Fibroblast of pulmonary artery (primary cell): ENCODE data around the gene IGFALS.

Experiments used
- DNase-seq: peaks from one replicate; pipeline ENCODE4 v3.0.0-alpha.2; 2010; ENCODE audit warnings: low read depth
- H3K4me3 ChIP-seq: replicated peaks from 2 replicates; pipeline ENCODE4 v1.5.1; 2011; ENCODE audit warnings: low read depth, mild to moderate bottlenecking, control low read depth, low read length, moderate library complexity
- TF ChIP-seq, protein P1 (sequence below): IDR thresholded peaks from 2 replicates; pipeline ENCODE4 v1.5.1; 2011; ENCODE audit warnings: mild to moderate bottlenecking, control low read depth, low read length, inconsistent platforms; ENCODE audit errors: missing control alignments

The IGFALS gene

DNA sequence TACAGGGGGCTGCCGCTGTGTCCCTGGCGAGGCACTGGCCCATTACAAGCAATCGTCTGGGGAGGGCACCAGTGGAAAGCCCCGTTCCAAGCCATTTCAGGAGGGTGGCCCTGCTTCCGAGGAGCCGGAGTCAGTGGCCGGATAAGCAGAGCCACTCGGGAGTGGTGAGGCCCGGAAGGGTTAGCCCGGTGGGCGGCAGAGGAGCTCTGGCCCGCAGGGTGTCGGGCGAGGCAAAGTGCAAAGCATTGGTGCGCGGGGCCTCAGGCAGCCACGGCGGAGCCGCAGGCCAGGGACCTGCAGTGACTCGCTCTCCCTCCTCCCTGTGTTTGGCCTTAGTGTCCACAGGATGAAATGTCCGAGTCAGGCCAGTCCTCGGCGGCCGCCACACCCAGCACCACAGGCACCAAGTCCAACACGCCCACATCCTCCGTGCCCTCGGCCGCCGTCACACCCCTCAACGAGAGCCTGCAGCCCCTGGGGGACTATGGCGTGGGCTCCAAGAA lies 46.8 kb downstream of the IGFALS start:
- no peak for DNase-seq
- TF ChIP-seq, protein P1, sequence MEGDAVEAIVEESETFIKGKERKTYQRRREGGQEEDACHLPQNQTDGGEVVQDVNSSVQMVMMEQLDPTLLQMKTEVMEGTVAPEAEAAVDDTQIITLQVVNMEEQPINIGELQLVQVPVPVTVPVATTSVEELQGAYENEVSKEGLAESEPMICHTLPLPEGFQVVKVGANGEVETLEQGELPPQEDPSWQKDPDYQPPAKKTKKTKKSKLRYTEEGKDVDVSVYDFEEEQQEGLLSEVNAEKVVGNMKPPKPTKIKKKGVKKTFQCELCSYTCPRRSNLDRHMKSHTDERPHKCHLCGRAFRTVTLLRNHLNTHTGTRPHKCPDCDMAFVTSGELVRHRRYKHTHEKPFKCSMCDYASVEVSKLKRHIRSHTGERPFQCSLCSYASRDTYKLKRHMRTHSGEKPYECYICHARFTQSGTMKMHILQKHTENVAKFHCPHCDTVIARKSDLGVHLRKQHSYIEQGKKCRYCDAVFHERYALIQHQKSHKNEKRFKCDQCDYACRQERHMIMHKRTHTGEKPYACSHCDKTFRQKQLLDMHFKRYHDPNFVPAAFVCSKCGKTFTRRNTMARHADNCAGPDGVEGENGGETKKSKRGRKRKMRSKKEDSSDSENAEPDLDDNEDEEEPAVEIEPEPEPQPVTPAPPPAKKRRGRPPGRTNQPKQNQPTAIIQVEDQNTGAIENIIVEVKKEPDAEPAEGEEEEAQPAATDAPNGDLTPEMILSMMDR, result no peak
- H3K4me3 ChIP-seq, result no peak overlapping the region

DNA sequence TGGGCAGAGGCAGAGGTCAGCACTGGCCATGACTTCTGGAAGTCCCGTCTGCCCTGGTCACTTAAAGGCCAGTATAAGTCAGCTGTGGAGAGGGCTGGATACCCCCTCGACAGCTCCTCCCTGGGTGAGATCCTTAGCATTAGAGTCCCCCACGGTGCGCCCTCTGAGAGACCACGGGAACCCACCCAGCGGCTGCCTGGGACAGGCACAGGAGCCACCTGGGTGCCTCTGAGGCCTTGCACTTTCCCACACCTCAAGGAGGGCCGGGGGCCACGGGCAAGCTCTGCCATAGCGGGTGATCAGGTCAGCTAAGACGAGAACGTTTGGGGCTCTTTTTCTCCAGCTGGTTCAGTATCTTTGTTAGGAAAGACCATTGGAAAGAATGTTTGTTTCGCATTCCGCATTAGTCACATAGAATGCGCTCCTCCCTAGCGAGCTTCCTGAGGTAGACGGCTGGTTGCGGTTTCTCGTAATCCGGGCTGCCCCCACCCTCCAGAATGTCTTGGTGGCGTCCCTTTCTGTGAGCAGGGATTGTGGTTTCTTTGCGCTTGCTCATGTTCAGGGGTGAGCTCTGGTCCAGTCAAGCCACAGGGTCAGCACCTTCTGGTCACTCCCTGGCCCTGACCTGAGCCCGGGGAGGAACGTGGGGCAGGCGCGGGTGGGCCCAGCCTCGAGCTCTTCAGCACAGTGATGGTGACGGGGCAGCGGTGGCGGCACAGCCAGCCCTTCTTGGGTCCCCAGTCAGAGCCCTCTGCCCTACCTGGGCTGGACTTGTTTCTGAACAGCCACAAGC lies 47.4 kb downstream of the IGFALS start:
- no peak overlapping the region for H3K4me3 ChIP-seq
- peak; percentile 42 for DNase-seq
- TF ChIP-seq, protein P1, result no peak

DNA sequence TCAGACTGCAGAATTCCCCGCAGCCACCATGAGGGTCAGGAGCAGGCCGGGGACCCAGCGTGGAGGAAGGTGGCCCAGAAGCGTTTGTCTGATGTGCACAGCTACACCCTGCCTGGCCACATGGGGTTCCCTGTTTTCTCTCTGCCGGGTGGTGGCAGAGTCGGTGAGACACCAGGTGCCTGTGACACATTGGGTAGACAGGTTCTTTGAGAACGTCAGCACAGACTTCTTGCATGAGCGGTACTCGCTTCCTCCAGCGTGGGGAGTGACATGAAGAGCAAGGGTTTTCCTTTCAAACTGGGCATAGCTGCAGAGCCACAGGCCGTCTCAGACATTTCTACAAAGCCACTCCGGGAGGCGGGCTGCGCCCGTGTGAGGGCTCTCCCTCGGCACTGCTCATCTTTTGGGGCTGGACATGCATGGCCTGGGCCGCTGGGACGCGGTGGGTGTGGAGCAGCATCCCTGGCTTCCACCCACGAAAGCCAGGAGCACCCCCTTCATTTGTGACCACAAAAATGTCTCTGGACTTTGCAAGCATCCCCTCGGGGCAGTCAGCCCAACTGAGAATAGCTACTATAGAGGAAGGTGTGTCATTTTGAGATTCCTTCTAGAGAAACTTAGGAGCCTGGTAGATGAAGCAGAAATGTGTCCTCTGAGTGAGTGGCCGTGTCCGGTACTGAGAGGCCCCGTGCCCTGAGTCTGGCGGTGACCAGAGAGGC lies 48.2 kb downstream of the IGFALS start:
- H3K4me3 ChIP-seq, result no peak overlapping the region
- peak; percentile 18 for DNase-seq
- TF ChIP-seq, protein P1, result no peak

DNA sequence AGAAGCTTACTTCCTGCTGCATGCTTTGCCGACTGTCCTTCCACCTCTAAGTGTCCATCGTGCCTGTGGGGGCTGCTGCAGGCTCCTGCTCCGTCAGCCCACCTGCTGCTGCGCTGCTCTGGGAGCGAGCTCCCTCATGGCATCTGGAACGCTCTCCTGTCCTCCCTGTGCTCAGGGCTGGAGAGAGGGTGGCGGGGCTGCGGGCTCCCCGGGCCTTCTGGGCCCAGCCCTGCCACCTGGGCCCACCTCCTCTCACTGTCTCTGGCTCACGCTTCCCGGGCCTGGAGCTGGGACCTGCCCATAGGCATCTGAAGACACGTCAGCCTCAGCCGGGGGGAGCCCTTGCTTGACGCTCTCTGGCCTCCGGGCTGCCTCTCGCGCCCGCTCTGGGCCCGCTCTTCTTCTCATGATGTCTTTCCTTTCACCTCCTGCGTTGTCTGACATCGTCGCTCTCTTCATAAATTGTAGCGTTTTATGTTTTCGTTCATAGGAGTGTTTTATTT lies 49.1 kb downstream of the IGFALS start:
- DNase-seq, result no peak
- H3K4me3 ChIP-seq, result no peak overlapping the region
- TF ChIP-seq, protein P1, result no peak

DNA sequence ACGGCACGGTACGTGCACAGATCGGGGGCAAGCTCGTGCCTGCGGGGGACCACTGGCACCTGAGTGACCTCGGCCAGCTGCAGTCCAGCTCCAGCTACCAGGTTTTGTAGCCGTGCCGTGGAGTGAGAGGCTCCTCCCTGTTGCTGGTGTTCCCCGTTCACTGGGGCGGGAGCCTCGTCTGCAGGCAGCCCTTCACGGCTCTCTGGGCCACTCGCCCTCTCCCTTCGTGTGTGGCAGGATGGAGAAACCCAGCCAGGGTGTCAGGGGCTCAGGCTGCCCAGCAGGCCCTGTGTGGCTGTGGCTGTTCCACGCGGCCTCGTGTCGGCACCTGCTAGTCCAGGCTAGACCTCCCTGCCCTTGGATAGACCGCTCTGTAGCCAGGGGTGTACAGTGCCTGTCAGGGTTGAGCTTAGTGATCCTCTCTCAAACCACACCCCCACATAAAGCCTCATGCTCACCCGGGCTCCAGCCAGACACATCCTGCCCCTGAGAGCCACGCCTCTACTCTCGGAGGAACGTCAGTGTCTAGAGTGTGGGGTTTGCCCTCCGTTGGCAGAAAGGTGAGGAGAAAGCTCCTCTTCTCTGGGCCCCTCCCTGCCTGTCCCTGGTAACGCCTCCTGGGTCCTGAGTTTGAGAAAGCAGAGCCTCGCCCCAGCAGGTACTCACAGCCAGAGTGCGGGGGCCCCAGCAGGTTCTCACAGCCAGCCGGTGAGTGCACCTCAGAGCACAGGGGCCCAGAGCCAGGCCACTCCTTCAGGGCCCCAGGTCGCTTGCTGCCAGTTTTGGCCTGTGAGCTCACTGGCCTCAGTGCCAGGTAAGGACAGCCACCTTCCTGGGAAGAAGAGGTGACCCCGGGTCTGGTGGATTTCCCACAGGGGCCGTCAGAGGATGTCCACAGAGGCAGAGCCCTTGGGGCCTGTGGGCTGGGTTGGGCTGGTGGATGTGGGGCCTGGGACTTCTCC lies 49.8 kb downstream of the IGFALS start:
- TF ChIP-seq, protein P1, result no peak
- no peak overlapping the region for H3K4me3 ChIP-seq
- DNase-seq, result no peak

DNA sequence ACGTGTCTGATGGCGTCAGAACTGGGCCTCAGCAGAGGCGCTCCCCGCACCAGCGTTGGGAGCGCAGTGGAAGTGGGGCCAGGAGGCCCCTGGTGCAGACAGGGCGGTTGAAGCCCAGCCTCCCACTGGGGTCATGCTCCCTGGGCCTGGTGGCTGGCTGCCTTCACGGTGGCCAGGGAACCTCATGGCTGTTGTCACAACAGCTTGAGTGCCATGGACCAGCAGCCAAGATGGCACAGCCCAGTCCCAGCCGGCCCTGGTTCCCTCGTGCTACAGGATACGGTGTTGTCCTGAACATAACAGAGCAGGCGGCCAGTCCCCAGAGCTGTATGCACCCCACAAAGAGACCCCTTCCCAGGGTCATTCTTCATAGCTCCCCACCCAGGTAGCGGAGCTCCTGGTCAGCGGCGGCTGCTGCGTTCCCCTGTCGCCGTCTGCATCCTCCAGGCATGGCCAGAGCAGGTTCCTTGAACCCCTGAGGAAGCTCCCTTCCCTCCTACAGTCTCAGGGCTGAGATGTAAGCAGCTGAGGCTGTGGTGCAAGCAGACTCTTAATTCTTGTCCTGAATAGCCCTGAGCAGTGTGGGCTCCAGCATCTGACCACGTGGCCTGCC lies 51.8 kb downstream of the IGFALS start:
- no peak overlapping the region for H3K4me3 ChIP-seq
- DNase-seq, result no peak
- TF ChIP-seq, protein P1, result no peak
